Right ventricle myocardium inferior (tissue), 1 donor: ENCODE results near the gene PURB. TPM values are rescaled to one million over a fixed set of nuclear protein-coding genes. Genes with fewer than 3 reads are reported as not detected.
A peak's percentile ranks its signal among the peaks of the same experiment; 100 is the strongest.
"Not testable (repeated sequence)": the region's sequence is repeated elsewhere in the genome, so short reads cannot be mapped to it uniquely, and the experiment has no call there.

Source experiments
- ATAC-seq: fragments of 200-7000 bp; cut with Tn5 transposase; one replicate; pipeline ENCODE4 v1.9.1; 2020; ENCODE audit warnings: mild to moderate bottlenecking, moderate library complexity
- DNase-seq: peaks from one replicate; pipeline ENCODE4 v3.0.0; 2021; ENCODE audit errors: missing footprints
- intact Hi-C: fragments of 100-400 bp; cut with DNase I; formaldehyde crosslinking; loops from one replicate; pipeline ENCODE4 v1.11.0; 2022
- total RNA-seq: library from RNA; stranded (reverse); fragmentation: NEBNext Ultra II Directional; extraction: Animal tissue kit (Norgen Biotek cat#: 25700); gene quantifications from one replicate; pipeline ENCODE4 v1.2.1, GENCODE V29; 2021
- donor health status: DM: no; HTN: yes; CAD: no; lungs with severe emphysema.

The PURB gene
- total RNA-seq, 1 donor from 2014 or later, result 13.8 TPM

DNA sequence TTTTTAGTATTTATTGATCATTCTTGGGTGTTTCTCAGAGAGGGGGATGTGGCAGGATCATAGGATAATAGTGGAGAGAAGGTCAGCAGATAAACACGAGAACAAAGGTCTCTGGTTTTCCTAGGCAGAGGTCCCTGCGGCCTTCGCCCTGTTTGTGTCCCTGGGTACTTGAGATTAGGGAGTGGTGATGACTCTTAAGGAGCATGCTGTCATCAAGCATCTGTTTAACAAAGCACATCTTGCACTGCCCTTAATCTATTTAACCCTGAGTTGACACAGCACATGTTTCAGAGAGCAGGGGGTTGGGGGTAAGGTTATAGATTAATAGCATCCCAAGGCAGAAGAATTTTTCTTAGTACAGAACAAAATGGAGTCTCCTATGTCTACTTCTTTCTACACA is 15.0 kb downstream of the PURB start:
- intact Hi-C loops, ATAC-seq, DNase-seq: not testable (repeated sequence)

- DNase-seq (no peak), ATAC-seq (no peak)
- intact Hi-C loops, result no loop called here
These were observed 18.0 kb downstream of the PURB start for GRCh38 chr7:44867073-44867995.

- ATAC-seq, intact Hi-C loops: not testable (repeated sequence)
These were observed 23.4 kb downstream of the PURB start for GRCh38 chr7:44861949-44862348.

GRCh38 chr7:44858161-44858560 is 27.2 kb downstream of the PURB start:
- DNase-seq (no peak), ATAC-seq (no peak)
- intact Hi-C loops, result no loop called here

More at GRCh38 chr7:44861949-44862348, 23.4 kb downstream of the PURB start:
- DNase-seq, result not testable (repeated sequence)

DNA sequence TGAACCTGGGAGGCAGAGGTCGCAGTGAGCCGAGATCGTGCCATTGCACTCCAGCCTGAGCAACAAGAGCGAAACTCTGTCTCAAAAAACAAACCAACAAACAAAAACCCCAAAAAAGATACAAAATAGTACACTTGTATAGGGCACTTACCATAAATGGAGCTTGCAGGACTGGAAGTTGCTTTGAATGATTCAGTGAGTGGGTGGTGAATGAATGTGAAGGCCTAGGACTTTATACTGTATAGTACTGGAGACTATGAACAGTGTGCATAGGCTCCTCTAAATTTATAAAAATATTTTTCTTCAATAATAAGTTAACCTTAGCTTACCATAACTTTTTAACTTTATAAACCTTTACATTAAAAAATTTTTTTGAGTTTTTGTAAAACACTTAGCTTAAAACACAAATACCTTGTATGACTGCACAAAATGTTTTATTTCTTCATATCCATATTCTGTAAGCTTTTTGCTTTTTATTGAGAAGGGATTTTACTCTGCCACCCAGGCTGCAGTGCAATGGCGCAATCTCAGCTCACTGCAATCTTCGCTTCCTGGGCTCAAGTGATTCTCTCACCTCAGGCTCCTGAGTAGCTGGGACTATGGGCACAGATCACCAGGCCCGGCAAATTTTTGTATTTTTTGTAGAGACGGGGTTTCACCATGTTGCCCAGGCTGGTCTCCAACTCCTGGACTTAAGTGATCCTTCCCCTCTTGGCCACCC is 30.5 kb downstream of the PURB start:
- no peak for ATAC-seq
- DNase-seq, result no peak
- intact Hi-C loops, result no loop called here

DNA sequence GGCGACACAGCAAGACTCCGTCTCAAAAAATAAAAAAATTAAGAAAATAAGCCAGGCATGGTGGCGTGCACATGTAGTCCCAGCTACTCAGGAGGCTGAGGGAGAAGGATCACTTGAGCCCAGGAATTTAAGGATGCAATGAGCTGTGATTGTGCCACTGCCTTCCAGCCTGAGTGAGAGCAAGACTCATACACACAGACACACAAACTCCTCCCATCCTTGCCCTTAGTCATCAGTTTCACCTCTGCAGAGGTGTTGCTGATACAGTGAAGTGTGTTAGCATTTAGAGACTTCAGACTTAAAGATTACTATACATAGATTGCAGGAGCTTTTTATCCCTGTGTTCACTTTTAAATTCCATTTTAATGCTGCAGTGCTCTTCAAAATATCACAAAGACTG is 31.9 kb downstream of the PURB start:
- DNase-seq (no peak), ATAC-seq (no peak)
- intact Hi-C loops, result no loop called here

GRCh38 chr7:44852590-44852989 is 32.7 kb downstream of the PURB start:
- ATAC-seq (no peak), DNase-seq (no peak)
- intact Hi-C loops, result no loop called here

- intact Hi-C loops, result loop anchor here (5.0 to 10.0 kb wide), 2 partner anchors 103 to 355 kb away; partner anchors contain the start of genes NUDCD3 and ZMIZ2
- ATAC-seq, result no peak
- no peak for DNase-seq
These were observed 35.3 kb downstream of the PURB start for GRCh38 chr7:44849885-44850544.

GRCh38 chr7:44849259-44849884 is 36.0 kb downstream of the PURB start:
- no peak for ATAC-seq
- DNase-seq, result no peak
- intact Hi-C loops, result loop anchor here (5.0 to 10.0 kb wide), 2 partner anchors 102 to 355 kb away; partner anchors contain the start of genes NUDCD3 and ZMIZ2

DNA sequence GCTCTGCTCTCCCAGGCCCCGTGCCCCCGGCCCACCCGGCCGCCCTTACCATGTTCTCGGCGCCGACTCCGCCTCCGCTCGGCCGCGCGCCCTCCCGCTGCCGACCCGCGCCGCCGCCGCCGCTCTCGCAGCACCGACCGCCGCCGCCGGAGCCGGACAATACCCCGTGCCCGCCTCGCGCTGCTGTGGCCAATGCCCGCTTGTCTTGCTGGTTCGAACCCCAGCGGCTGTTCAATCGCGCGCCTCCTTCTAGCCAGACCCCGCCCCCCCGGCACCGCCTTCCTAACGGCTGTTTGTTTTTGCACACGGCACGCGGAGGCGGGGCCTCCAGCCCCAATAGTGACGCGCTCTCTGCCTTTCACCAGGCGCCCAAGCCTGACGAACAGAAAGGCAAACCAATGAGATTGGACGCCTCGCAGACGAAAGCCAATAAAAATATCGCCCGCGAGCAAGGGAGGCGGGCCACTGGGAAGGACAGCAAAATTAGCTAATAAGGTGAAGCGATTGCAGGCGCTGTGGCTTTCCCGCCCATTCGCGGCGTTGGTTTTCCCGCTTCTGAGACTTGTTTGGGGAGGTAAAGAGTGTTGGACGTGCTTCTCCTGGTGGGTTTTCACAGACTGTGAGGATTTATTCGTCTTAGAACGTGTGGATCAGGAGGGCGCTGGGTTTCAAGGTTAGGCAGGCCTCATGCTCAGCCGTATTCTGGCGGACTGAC is 37.3 kb downstream of the PURB start, which contains the start of gene H2AZ2:
H2AZ2 (minus strand) TSS at position 168 of the 715 bp plus-strand sequence; CDS start at position 52, 116 bp downstream.
- DNase-seq (peak; percentile 100), ATAC-seq (peak; percentile 97)
- intact Hi-C loops, result loop anchor here (1.0 to 10.0 kb wide), 6 partner anchors 37 to 353 kb away; partner anchors contain the start of genes NUDCD3, OGDH, PPIA and PURB

DNA sequence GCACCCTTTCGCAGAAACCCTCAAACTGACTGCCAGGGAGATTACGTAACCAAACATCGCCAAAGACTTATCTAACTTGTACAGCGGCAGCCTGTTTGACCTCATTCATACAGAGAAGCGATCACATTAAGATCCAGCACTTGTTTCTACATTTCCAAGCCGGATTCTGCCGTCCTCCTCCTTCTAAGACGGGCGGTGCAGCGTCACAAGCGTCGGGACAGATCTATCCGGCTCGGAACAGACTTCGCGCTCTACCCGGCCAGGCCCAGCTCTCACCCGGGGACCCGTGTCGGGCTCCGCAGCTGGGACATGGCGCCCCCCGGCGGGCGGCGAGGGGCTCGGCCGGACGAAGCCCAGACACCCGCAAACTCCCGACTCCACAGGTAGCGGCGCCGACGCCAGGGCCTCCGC is 37.8 kb downstream of the PURB start:
- ATAC-seq (peak; percentile 80), DNase-seq (peak; percentile 91)
- intact Hi-C loops, result loop anchor here (2.0 to 10.0 kb wide), 4 partner anchors 51 to 353 kb away; partner anchors contain the start of genes NUDCD3, PPIA and ZMIZ2

DNA sequence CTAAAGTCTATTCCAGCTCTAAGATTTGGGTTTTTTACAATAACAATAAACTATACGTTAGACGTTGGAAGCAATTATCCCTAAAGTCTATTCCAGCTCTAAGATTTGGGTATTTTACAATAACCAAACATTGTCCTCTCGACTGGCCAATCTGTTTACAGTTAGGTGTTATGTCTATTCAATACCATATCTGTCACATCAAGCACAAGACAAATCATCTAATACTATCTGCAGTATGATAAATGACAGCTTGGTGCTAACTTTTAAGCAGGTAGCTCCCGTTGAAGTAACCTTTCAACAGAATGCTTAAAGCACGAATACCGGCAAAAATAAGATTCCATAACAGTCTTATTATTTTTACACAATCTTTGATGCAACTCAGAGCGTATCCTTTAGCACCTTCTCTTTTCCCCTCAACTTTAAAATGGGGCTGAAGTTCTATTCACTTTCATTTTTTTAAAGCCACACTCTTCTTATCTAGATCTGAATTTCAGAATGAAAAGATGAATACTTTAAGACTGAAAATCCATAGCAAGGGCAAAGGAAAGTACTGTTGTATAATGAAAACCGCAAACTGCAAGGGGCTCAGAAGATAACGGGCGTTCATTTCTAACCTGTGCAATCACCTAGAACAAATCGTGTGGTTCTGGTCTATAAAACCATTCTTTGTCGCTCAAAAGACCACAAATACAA is 38.4 kb downstream of the PURB start:
- intact Hi-C loops, result loop anchor here (2.0 to 10.0 kb wide), 4 partner anchors 50 to 352 kb away; partner anchors contain the start of genes NUDCD3, PPIA and ZMIZ2
- ATAC-seq (no peak), DNase-seq (no peak)

GRCh38 chr7:44846390-44846789 is 38.9 kb downstream of the PURB start:
- DNase-seq, ATAC-seq: not testable (repeated sequence)
- intact Hi-C loops, result loop anchor here (2.0 to 10.0 kb wide), 4 partner anchors 50 to 352 kb away; partner anchors contain the start of genes NUDCD3, PPIA and ZMIZ2

GRCh38 chr7:44845451-44845850 is 39.9 kb downstream of the PURB start:
- ATAC-seq (no peak), DNase-seq (no peak)
- intact Hi-C loops, result loop anchor here (5.0 to 10.0 kb wide), 2 partner anchors 98 to 351 kb away; partner anchors contain the start of genes NUDCD3 and ZMIZ2

DNA sequence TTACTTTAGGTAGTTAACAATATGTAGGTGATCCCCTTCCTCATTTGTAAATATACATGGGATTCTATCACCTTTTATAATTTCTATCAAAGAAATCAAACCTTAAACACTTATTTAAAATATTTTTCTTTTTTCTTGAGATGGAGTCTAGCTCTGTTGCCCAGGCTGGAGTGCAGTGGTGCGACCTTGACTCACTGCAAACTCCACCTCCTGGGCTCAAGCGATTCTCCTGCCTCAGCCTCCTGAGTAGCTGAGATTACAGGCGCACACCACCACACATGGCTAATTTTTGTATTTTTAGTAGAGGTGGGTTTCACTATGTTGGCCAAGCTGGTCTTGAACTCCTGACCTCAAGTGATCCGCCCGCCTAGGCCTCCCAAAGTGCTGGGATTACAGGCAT is 41.9 kb downstream of the PURB start:
- intact Hi-C loops, result loop anchor here (5.0 to 10.0 kb wide), 2 partner anchors 151 to 349 kb away; partner anchors contain the start of gene NUDCD3
- DNase-seq, ATAC-seq: not testable (repeated sequence)

DNA sequence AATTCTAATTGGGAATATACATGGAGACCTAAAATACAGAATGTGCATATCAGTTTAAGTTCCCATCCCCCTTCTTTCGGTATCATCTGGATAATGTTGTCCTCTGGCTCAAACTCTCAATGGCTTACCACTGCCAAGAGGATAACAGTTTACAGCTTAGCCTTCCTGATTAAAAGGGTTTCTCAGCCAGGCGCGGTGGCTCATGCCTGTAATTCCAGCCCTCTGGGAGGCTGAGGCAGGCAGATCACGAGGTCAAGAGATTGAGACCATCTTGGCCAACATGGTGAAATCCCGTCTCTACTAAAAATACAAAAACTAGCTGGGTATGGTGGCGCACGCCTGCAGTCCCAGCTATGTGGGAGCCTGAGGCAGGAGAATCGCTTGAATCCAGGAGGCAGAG is 42.7 kb downstream of the PURB start:
- intact Hi-C loops, result loop anchor here (5.0 to 10.0 kb wide), 2 partner anchors 150 to 348 kb away; partner anchors contain the start of gene NUDCD3
- not testable (repeated sequence) for DNase-seq
- ATAC-seq, result peak; percentile 48

GRCh38 chr7:44838751-44839150 is 46.6 kb downstream of the PURB start:
- DNase-seq (no peak), ATAC-seq (no peak)
- intact Hi-C loops, result no loop called here
